Lower leg skin (tissue), 4 donors: ENCODE measurements around the gene LATS1. TPM values are rescaled to one million over a fixed set of nuclear protein-coding genes. Genes with fewer than 3 reads are reported as not detected.
"Not testable (repeated sequence)": the region's sequence is repeated elsewhere in the genome, so short reads cannot be mapped to it uniquely, and the experiment has no call there.

Experiments
- DNase-seq, 2 donors: peaks; one replicate each; pipeline ENCODE4 v3.0.0-alpha.2; 2019; ENCODE audit warnings: low spot score in 2 of 2
- H3K4me3 ChIP-seq: fragments of 200-600 bp; sonication (generic); 2 replicates; pipeline ENCODE4 v1.5.1; 2017; ENCODE audit warnings: mild to moderate bottlenecking, low read depth; ENCODE audit not compliant: poor library complexity, severe bottlenecking
- CTCF ChIP-seq, 3 donors: fragments of 450-650 bp; IDR thresholded peaks; one replicate each; pipeline ENCODE4 v1.5.1; 2016; ENCODE audit warnings: antibody characterized with exemption in 3 of 3, mild to moderate bottlenecking in 3 of 3, moderate library complexity in 2 of 3
- POLR2A ChIP-seq, 2 donors: fragments of 450-650 bp; IDR thresholded peaks; one replicate each; pipeline ENCODE4 v1.6.1; 2016 to 2017; ENCODE audit warnings: antibody characterized with exemption in 2 of 2, mild to moderate bottlenecking in 1 of 2, moderate library complexity in 1 of 2
- WGBS, 2 donors: methylation state at CpG; one replicate each; pipeline ENCODE4 v1.1.5; 2018; 5-methylcytosine and 5-hydroxymethylcytosine counted together
- intact Hi-C: fragments of 100-400 bp; cut with DNase I; formaldehyde crosslinking; loops from one replicate; pipeline ENCODE4 v1.15.0; 2023; ENCODE audit warnings: low total_unique reads
- total RNA-seq, 4 donors: library from RNA; depleted of rRNA; stranded (reverse); fragments of >200 nt; gene quantifications; one replicate each; pipeline ENCODE4 v1.1.0, GENCODE V29; 2016

Gene LATS1
- total RNA-seq, 4 donors from 2014 or later, result 17.6 to 27.9 (median 24.3) TPM

- TF ChIP-seq POLR2A (IDR thresholded peaks at IDR 0.05), result no peak
- H3K4me3 ChIP-seq, result peak overlapping the region; percentile 80
- intact Hi-C loops, result no loop called here
- peak; percentile 20 to 86 for DNase-seq
- 0% methylated on average over 19 of the region's 25 CpGs for WGBS, 2 donors
Observed at GRCh38 chr6:149750136-149750609, 32.3 kb upstream of the LATS1 start.

- TF ChIP-seq POLR2A (IDR thresholded peaks at IDR 0.05), result no peak
- H3K4me3 ChIP-seq, result peak within 1 kb of the TSS; percentile 80
- peak; percentile 84 to 97 for DNase-seq
- intact Hi-C loops, result no loop called here
- WGBS, 2 donors, result 0 to 1% methylated on average over 22 to 38 of the region's 60 CpGs
Observed at GRCh38 chr6:149749594-149750135, 31.8 kb upstream of the LATS1 start, which contains the start of gene PCMT1. PCMT1 (plus strand) TSS chr6:149749741; CDS start chr6:149749902, 161 bp downstream.

GRCh38 chr6:149749082-149749593 lies 31.2 kb upstream of the LATS1 start:
- not testable (repeated sequence) for DNase-seq

GRCh38 chr6:149746147-149746946 lies 28.4 kb upstream of the LATS1 start, which contains the start of gene NUP43:
NUP43 (minus strand) TSS chr6:149746529; CDS start chr6:149746495, 34 bp downstream.
- TF ChIP-seq POLR2A (IDR thresholded peaks at IDR 0.05), result no peak
- peak in 1 of 3 donors; percentile 54 for TF ChIP-seq CTCF (IDR thresholded peaks at IDR 0.05)
- intact Hi-C loops, result no loop called here
- 3 to 5% methylated on average over 39 to 41 of the region's 41 CpGs for WGBS, 2 donors
- DNase-seq, result peak; percentile 93 to 99
- peak within 1 kb of the TSS; percentile 74 for H3K4me3 ChIP-seq

More at GRCh38 chr6:149749082-149749593, 31.2 kb upstream of the LATS1 start:
- intact Hi-C loops, result not testable (repeated sequence)
- H3K4me3 ChIP-seq, result peak overlapping the region; percentile 80
- 0 to 2% methylated on average over 19 to 23 of the region's 38 CpGs for WGBS, 2 donors

GRCh38 chr6:149745252-149745651 lies 27.4 kb upstream of the LATS1 start:
- DNase-seq, H3K4me3 ChIP-seq, intact Hi-C loops: not testable (repeated sequence)
- WGBS, 2 donors, result 72 to 80% methylated on average over 10 of the region's 10 CpGs

GRCh38 chr6:149734915-149735314 lies 17.0 kb upstream of the LATS1 start:
- H3K4me3 ChIP-seq, result no peak overlapping the region
- DNase-seq, result no peak
- 94 to 100% methylated on average over 1 of the region's 1 CpG for WGBS, 2 donors

GRCh38 chr6:149733089-149733720 lies 15.3 kb upstream of the LATS1 start:
- 98 to 100% methylated on average over 2 of the region's 2 CpGs for WGBS, 2 donors
- TF ChIP-seq CTCF (IDR thresholded peaks at IDR 0.05) (no peak), POLR2A (IDR thresholded peaks at IDR 0.05) (no peak)
- no peak overlapping the region for H3K4me3 ChIP-seq
- DNase-seq, result no peak
- intact Hi-C loops, result no loop called here

More at GRCh38 chr6:149734915-149735314, 17.0 kb upstream of the LATS1 start:
- intact Hi-C loops, result no loop called here
- TF ChIP-seq POLR2A (IDR thresholded peaks at IDR 0.05) (no peak), CTCF (IDR thresholded peaks at IDR 0.05) (no peak)
